HepG2 (cell line): ENCODE data around the gene HOXC9. TPM values are rescaled to one million over a fixed set of nuclear protein-coding genes. Genes with fewer than 3 reads are reported as not detected.

Source experiments
- ATAC-seq: fragments of 200-7000 bp; cut with Tn5 transposase; 3 replicates; pipeline ENCODE4 v1.9.1; 2020; ENCODE audit warnings: mild to moderate bottlenecking, moderate library complexity
- BruUV-seq: library from RNA; stranded (reverse); fragments of 400-500 nt; replicated peaks from 2 replicates; lab custom pipeline; 2021; lab: Mats Ljungman, UMichigan
- CTCF ChIA-PET: fragments of 300-600 bp; formaldehyde crosslinking; extraction: SDS; loops from one replicate; lab custom pipeline; 2021; ENCODE audit warnings: low total read pairs, inconsistent platforms, low intra/inter-chr PET ratio; lab: Yijun Ruan, JAX
- POLR2A ChIA-PET: fragments of 350-600 bp; sonication (Branson Sonifier 250); formaldehyde crosslinking; loops from one replicate; lab custom pipeline; 2020; ENCODE audit warnings: antibody characterized with exemption, inconsistent platforms; lab: Yijun Ruan, JAX
- DNase-seq: peaks from one replicate; pipeline ENCODE4 v3.0.0-alpha.2; 2015; ENCODE audit warnings: low spot score
- FAIRE-seq: peaks from 3 replicates; lab custom pipeline; 2011; peaks lifted over from hg19 to GRCh38; lab: Jason Lieb, UNC
- H2AFZ ChIP-seq: one replicate; pipeline ENCODE4 v1.6.1; 2011; ENCODE audit warnings: low read length, inconsistent platforms
- H3K27ac ChIP-seq: fragments of 300-600 bp; 3 replicates; pipeline ENCODE4 v1.8.0; 2011; ENCODE audit warnings: mixed run types, mild to moderate bottlenecking, mixed read lengths, low read length, inconsistent platforms; ENCODE audit not compliant: insufficient read depth; ENCODE audit errors: extremely low read length
- H3K27me3 ChIP-seq, 2 experiments: fragments of 200-600 bp in 1 of 2; 2 replicates in 1 of 2; 3 replicates in 1 of 2; pipeline versions ENCODE4 v1.6.0 to v1.8.0; 2011; ENCODE audit warnings: low read length in 2 of 2, mild to moderate bottlenecking in 2 of 2, moderate library complexity in 2 of 2, inconsistent platforms in 1 of 2; ENCODE audit not compliant: insufficient read depth in 2 of 2, control insufficient read depth in 1 of 2
- H3K36me3 ChIP-seq, 2 experiments: fragments of 200-600 bp in 1 of 2; replicated peaks in 1 of 2; 2 replicates in 1 of 2; 3 replicates in 1 of 2; pipeline versions ENCODE4 v1.5.1 to v1.8.0; 2011; ENCODE audit warnings: low read length in 2 of 2, inconsistent platforms in 1 of 2; ENCODE audit not compliant: insufficient read depth in 2 of 2, control insufficient read depth in 1 of 2
- H3K4me1 ChIP-seq: 2 replicates; pipeline ENCODE4 v1.5.1; 2012; ENCODE audit warnings: low read length, inconsistent platforms; ENCODE audit not compliant: insufficient read depth
- H3K4me2 ChIP-seq: 2 replicates; pipeline ENCODE4 v1.6.0; 2011; ENCODE audit warnings: low read depth, low read length, inconsistent platforms
- H3K4me3 ChIP-seq, 3 experiments: fragments of 200-600 bp in 1 of 3; sonication (generic), shearing (Covaris generic) in 1 of 3; replicated peaks in 1 of 3; 2 replicates each; pipeline ENCODE4 v1.5.1; 2011 to 2016; ENCODE audit warnings: low read length in 3 of 3, inconsistent platforms in 2 of 3, low read depth in 2 of 3, mild to moderate bottlenecking in 2 of 3, control low read depth in 1 of 3, mixed read lengths in 1 of 3; ENCODE audit not compliant: insufficient read depth in 1 of 3
- H3K79me2 ChIP-seq: one replicate; pipeline ENCODE4 v1.6.1; 2011; ENCODE audit warnings: low read length, inconsistent platforms; ENCODE audit not compliant: insufficient read depth
- H3K9ac ChIP-seq: 2 replicates; pipeline ENCODE4 v1.6.0; 2011; ENCODE audit warnings: mild to moderate bottlenecking, low read depth, low read length, inconsistent platforms; ENCODE audit not compliant: insufficient read depth
- H3K9me3 ChIP-seq: 2 replicates; pipeline ENCODE4 v1.5.1; 2012; ENCODE audit warnings: mild to moderate bottlenecking, low read length
- H4K20me1 ChIP-seq: 2 replicates; pipeline ENCODE4 v1.6.0; 2011; ENCODE audit warnings: inconsistent platforms, mild to moderate bottlenecking, low read length, moderate library complexity; ENCODE audit not compliant: insufficient read depth
- CHD4 ChIP-seq: fragments of 200-600 bp; sonication (generic); IDR thresholded peaks from 2 replicates; pipeline ENCODE4 v1.7.0; 2017; ENCODE audit warnings: mild to moderate bottlenecking, low read length, borderline replicate concordance
- CREB1 ChIP-seq, 2 experiments: fragments of 450-650 bp in 1 of 2; IDR thresholded peaks; 2 replicates each; pipeline ENCODE4 v1.6.1; 2016 to 2017; ENCODE audit warnings: control low read depth in 1 of 2, mild to moderate bottlenecking in 1 of 2, missing compliant biosample characterization in 1 of 2, missing genetic modification characterization in 1 of 2
- GABPA ChIP-seq, 2 experiments: IDR thresholded peaks; 2 replicates each; pipeline ENCODE4 v1.6.1; 2011 to 2016; ENCODE audit warnings: low read depth in 2 of 2, low read length in 1 of 2, missing biosample characterization in 1 of 2, missing genetic modification characterization in 1 of 2
- HOXA9 ChIP-seq: sonication (generic); formaldehyde crosslinking; IDR thresholded peaks from 2 replicates; pipeline ENCODE4 v1.8.1; 2022; ENCODE audit warnings: missing genetic modification reagents, mild to moderate bottlenecking, moderate library complexity, borderline replicate concordance
- KLF6 ChIP-seq: IDR thresholded peaks from 2 replicates; pipeline ENCODE4 v1.8.0; 2016; ENCODE audit warnings: missing biosample characterization, missing genetic modification reagents
- MXD4 ChIP-seq: IDR thresholded peaks from 2 replicates; pipeline ENCODE4 v1.6.1; 2016; ENCODE audit warnings: mild to moderate bottlenecking, missing biosample characterization, missing genetic modification reagents
- NR2F6 ChIP-seq, 2 experiments: IDR thresholded peaks; 2 replicates each; pipeline ENCODE4 v1.6.1; 2016; ENCODE audit warnings: antibody characterized with exemption in 1 of 2, mild to moderate bottlenecking in 1 of 2
- PHF8 ChIP-seq: sonication (generic); formaldehyde crosslinking; IDR thresholded peaks from 2 replicates; pipeline ENCODE4 v1.5.0; 2020; ENCODE audit warnings: missing genetic modification reagents
- PLRG1 ChIP-seq: fragments of 450-650 bp; conservative IDR thresholded peaks from 2 replicates; pipeline ENCODE4 v1.6.1; 2016
- RAD21 ChIP-seq: fragments of 450-650 bp; formaldehyde crosslinking; IDR thresholded peaks from 2 replicates; pipeline ENCODE4 v1.5.0; 2020; ENCODE audit warnings: mild to moderate bottlenecking
- SMC3 ChIP-seq: IDR thresholded peaks from 2 replicates; pipeline ENCODE4 v1.6.1; 2011; ENCODE audit warnings: low read length, improper control_type of control experiment
- SP4 ChIP-seq: sonication (generic); formaldehyde crosslinking; IDR thresholded peaks from 2 replicates; pipeline ENCODE4 v1.8.1; 2023; ENCODE audit warnings: mild to moderate bottlenecking, missing genetic modification reagents
- SPEN ChIP-seq: sonication (generic); formaldehyde crosslinking; IDR thresholded peaks from 2 replicates; pipeline ENCODE4 v1.5.1; 2020; ENCODE audit warnings: low read depth, mild to moderate bottlenecking, missing genetic modification reagents
- STAG1 ChIP-seq: sonication (generic); formaldehyde crosslinking; IDR thresholded peaks from 2 replicates; pipeline ENCODE4 v1.4.0; 2020; ENCODE audit warnings: missing genetic modification reagents
- ZEB1 ChIP-seq: IDR thresholded peaks from 2 replicates; pipeline ENCODE4 v1.6.1; 2012; ENCODE audit warnings: mild to moderate bottlenecking, low read depth, inconsistent platforms; ENCODE audit not compliant: insufficient replicate concordance
- ZNF563 ChIP-seq: sonication (generic); formaldehyde crosslinking; IDR thresholded peaks from 2 replicates; pipeline ENCODE4 v1.8.0; 2022; ENCODE audit warnings: mild to moderate bottlenecking, moderate library complexity, missing genetic modification reagents
- ZNF776 ChIP-seq: sonication (generic); formaldehyde crosslinking; IDR thresholded peaks from 2 replicates; pipeline ENCODE4 v1.4.0; 2020; ENCODE audit warnings: mild to moderate bottlenecking, missing genetic modification reagents
- WGBS: methylation state at CpG from one replicate; pipeline ENCODE4 v1.1.6; 2017; ENCODE audit warnings: low lambda C conversion rate; 5-methylcytosine and 5-hydroxymethylcytosine counted together
- in situ Hi-C: cut with HindIII; loops from 2 replicates; pipeline ENCODE4 v1.10.0; 2017; ENCODE audit warnings: low pct_unique_long_range_greater_than_20kb; ENCODE audit not compliant: extremely low pct_ligation_motif_present
- intact Hi-C: fragments of 100-400 bp; cut with micrococcal nuclease; formaldehyde crosslinking; loops from one replicate; pipeline ENCODE4 v1.10.0; 2022; ENCODE audit not compliant: unreplicated experiment
- polyA plus RNA-seq, 8 experiments: library from polyadenylated mRNA; depleted of rRNA in 3 of 8; stranded (reverse) in 7 of 8; unstranded in 1 of 8; fragments of >200 nt; fragmentation: Illumina TruSeq in 4 of 8; extraction: Trizol in 4 of 8; gene quantifications; 2 replicates each; pipeline versions ENCODE4 v1.2.1 to v1.2.3, GENCODE V29; 2011 to 2016; ENCODE audit warnings: low read depth in 4 of 8, missing spikeins in 1 of 8, mixed read lengths in 1 of 8; ENCODE audit not compliant: insufficient read depth in 1 of 8
- total RNA-seq, 5 experiments: library from RNA; depleted of rRNA; stranded (reverse); fragments of >200 nt; fragmentation: Illumina TruSeq; extraction: Trizol; gene quantifications; 2 replicates each; pipeline ENCODE4 v1.2.3, GENCODE V29; 2016; ENCODE audit warnings: low read depth in 1 of 5
- TF ChIP-seq, protein P1 (sequence below): sonication (generic); formaldehyde crosslinking; IDR thresholded peaks from 2 replicates; pipeline ENCODE4 v1.5.0; 2020; ENCODE audit warnings: mild to moderate bottlenecking, missing genetic modification reagents, moderate library complexity
- TF ChIP-seq, protein P2 (sequence below): sonication (generic); formaldehyde crosslinking; IDR thresholded peaks from 2 replicates; pipeline ENCODE4 v1.8.1; 2023; ENCODE audit warnings: mild to moderate bottlenecking, missing genetic modification reagents
- TF ChIP-seq, protein P3 (sequence below): sonication (generic); formaldehyde crosslinking; IDR thresholded peaks from 2 replicates; pipeline ENCODE4 v1.8.0; 2022; ENCODE audit warnings: missing genetic modification reagents, mild to moderate bottlenecking, inconsistent platforms, borderline replicate concordance

Gene HOXC9
- total and polyA plus RNA-seq, 2 of the 13 experiments (the other 11 are each of a cell fraction or from before 2014, with no cell fraction given): 0.11 to 1.1 TPM

DNA sequence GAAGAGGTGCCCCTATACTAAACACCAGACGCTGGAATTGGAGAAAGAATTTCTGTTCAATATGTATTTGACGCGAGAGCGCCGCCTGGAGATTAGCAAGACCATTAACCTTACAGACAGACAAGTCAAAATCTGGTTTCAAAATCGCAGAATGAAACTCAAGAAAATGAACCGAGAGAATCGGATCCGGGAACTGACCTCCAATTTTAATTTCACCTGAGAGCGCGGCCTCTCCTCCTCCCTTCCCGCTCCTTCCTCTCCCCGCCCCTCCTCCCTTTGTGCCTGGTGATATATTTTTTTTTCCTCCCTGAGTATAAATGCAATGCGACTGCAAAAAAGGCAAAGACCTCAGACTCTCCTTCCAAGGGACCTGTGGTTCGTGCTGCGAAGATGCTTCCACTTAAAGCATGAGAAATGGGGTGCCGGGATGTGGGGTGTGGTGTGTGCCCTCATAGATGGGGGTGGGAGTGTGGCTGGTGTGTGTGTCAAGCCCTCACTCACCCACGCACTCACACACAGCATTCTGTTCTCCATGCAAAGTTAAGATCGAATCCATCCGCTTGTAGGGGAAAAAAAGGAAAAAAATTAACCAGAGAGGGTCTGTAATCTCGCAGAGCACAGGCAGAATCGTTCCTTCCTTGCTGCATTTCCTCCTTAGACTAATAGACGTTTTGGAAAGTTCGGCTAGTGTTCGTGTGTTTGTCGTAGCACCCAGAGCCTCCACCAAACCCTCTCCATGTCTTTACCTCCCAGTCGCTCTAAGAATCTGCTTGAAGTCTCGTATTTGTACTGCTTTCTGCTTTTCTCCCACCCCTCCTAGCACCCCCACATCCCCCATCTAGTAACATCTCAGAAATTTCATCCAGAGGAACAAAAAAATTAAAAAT is 10.5 kb upstream of the HOXC9 start:
- H3K9ac ChIP-seq: 0 out of 2 replicates have a peak overlapping the region, but pooled peaks have one; percentile 21
- no peaks in the 10 kb centered on the region for H4K20me1 ChIP-seq
- H2AFZ ChIP-seq: peak overlapping the region; percentile 31
- peaks cover 10 to 39% of the 10 kb centered on the region in 2 experiments for H3K27me3 ChIP-seq
- in situ Hi-C loops (loop anchor here (10.0 kb wide), 1 partner anchor 385 kb away; no protein-coding TSS in a partner anchor), intact Hi-C loops (loop anchor here (2.0 kb wide), 1 partner anchor 223 kb away; no protein-coding TSS in a partner anchor)
- FAIRE-seq: peak; percentile 74
- ATAC-seq: peak; percentile 47
- 18% methylated on average over 28 of the region's 28 CpGs for WGBS
- BruUV-seq: no TSS peak
- ChIA-PET POLR2A (interaction anchor here (1.3 kb wide), 1 partner anchor 11 kb away, joined by 5 read pairs; no protein-coding TSS in a partner anchor), CTCF (interaction anchor here (1.1 to 1.6 kb wide), 2 partner anchors 16 to 221 kb away, joined by 3 to 13 read pairs; no protein-coding TSS in a partner anchor)
- no peaks in the 10 kb centered on the region for H3K9me3 ChIP-seq
- no peaks in the 10 kb centered on the region for H3K36me3 ChIP-seq
- peaks cover 45% of the 10 kb centered on the region for H3K4me1 ChIP-seq
- H3K4me3 ChIP-seq: peak overlapping the region in 2 of 3 experiments; percentile 51; a peak in 5 of 6 replicates
- H3K27ac ChIP-seq: peak overlapping the region; percentile 61
- peak overlapping the region; percentile 68 for H3K4me2 ChIP-seq
- H3K79me2 ChIP-seq: no peaks in the 10 kb centered on the region
- peak; percentile 56 for DNase-seq
- no peak for TF ChIP-seq SPEN
- no peak for TF ChIP-seq ZNF563 (CRISPR knock-in tag)
- no peak for TF ChIP-seq SP4
- TF ChIP-seq CHD4: no peak
- TF ChIP-seq HOXA9 (CRISPR knock-in tag): no peak
- no peak for TF ChIP-seq CREB1 (IDR thresholded peaks at IDR 0.05)
- TF ChIP-seq CREB1 (CRISPR knock-in tag; IDR thresholded peaks at IDR 0.05): no peak
- peak; percentile 24; the same call in 1 of the 2 replicates for TF ChIP-seq RAD21 (CRISPR knock-in tag)
- TF ChIP-seq STAG1: peak; percentile 68
- TF ChIP-seq KLF6 (CRISPR knock-in tag): no peak
- TF ChIP-seq ZEB1: no peak
- TF ChIP-seq, protein P1, sequence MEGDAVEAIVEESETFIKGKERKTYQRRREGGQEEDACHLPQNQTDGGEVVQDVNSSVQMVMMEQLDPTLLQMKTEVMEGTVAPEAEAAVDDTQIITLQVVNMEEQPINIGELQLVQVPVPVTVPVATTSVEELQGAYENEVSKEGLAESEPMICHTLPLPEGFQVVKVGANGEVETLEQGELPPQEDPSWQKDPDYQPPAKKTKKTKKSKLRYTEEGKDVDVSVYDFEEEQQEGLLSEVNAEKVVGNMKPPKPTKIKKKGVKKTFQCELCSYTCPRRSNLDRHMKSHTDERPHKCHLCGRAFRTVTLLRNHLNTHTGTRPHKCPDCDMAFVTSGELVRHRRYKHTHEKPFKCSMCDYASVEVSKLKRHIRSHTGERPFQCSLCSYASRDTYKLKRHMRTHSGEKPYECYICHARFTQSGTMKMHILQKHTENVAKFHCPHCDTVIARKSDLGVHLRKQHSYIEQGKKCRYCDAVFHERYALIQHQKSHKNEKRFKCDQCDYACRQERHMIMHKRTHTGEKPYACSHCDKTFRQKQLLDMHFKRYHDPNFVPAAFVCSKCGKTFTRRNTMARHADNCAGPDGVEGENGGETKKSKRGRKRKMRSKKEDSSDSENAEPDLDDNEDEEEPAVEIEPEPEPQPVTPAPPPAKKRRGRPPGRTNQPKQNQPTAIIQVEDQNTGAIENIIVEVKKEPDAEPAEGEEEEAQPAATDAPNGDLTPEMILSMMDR (CRISPR knock-in tag): peak; percentile 64
- no peak for TF ChIP-seq MXD4 (CRISPR knock-in tag)
- TF ChIP-seq GABPA (IDR thresholded peaks at IDR 0.05; ENCODE audit: low read depth, low read length): no peak
- TF ChIP-seq GABPA (CRISPR knock-in tag; IDR thresholded peaks at IDR 0.05; ENCODE audit: low read depth): peak; percentile 71
- no peak for TF ChIP-seq ZNF776 (CRISPR knock-in tag)
- no peak for TF ChIP-seq NR2F6 (IDR thresholded peaks at IDR 0.05)
- TF ChIP-seq NR2F6 (CRISPR knock-in tag; IDR thresholded peaks at IDR 0.05): no peak
- peak; percentile 30; the same call in 1 of the 2 replicates for TF ChIP-seq SMC3
- TF ChIP-seq, protein P2, sequence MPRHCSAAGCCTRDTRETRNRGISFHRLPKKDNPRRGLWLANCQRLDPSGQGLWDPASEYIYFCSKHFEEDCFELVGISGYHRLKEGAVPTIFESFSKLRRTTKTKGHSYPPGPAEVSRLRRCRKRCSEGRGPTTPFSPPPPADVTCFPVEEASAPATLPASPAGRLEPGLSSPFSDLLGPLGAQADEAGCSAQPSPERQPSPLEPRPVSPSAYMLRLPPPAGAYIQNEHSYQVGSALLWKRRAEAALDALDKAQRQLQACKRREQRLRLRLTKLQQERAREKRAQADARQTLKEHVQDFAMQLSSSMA (CRISPR knock-in tag): no peak
- no peak for TF ChIP-seq PLRG1
- TF ChIP-seq, protein P3, sequence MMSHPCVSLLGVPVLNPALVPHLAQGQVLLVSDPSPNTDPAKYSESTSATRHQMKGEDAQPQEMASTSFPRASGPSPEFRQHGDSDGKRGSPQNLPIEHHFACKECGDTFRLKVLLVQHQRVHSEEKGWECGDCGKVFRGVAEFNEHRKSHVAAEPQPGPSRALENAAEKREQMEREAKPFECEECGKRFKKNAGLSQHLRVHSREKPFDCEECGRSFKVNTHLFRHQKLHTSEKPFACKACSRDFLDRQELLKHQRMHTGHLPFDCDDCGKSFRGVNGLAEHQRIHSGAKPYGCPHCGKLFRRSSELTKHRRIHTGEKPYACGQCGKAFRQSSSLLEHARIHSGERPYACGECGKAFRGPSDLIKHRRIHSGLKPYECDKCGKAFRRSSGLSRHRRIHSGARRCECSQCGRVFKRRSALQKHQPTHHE (CRISPR knock-in tag): 0 out of 2 replicates have a peak, but pooled peaks have one; percentile 3
- TF ChIP-seq PHF8: no peak
